Bronchial epithelial cell (primary cell): Measurements from ENCODE around the gene SLC22A17. TPM values are rescaled to one million over a fixed set of nuclear protein-coding genes. Genes with fewer than 3 reads are reported as not detected.

ENCODE experiments used
- DNase-seq: peaks from one replicate; pipeline ENCODE4 v3.0.0-alpha.2; 2010; ENCODE audit warnings: low read depth
- FAIRE-seq: peaks from 2 replicates; lab custom pipeline; 2011; peaks lifted over from hg19 to GRCh38; lab: Jason Lieb, UNC
- H3K27me3 ChIP-seq: 2 replicates; pipeline ENCODE4 v1.5.1; 2011; ENCODE audit warnings: low read length; ENCODE audit not compliant: control insufficient read depth, insufficient read depth
- H3K36me3 ChIP-seq: 2 replicates; pipeline ENCODE4 v1.5.1; 2011; ENCODE audit warnings: low read length; ENCODE audit not compliant: control insufficient read depth, insufficient read depth
- H3K4me3 ChIP-seq: 2 replicates; pipeline ENCODE4 v1.5.1; 2011; ENCODE audit warnings: mild to moderate bottlenecking, low read depth, low read length, control low read depth
- total RNA-seq: library from RNA; depleted of rRNA; stranded (reverse); fragments of >200 nt; gene quantifications from 2 replicates; pipeline ENCODE4 v1.2.1, GENCODE V29; 2014
- TF ChIP-seq, protein P1 (sequence below): IDR thresholded peaks from 2 replicates; pipeline ENCODE4 v1.5.1; 2011; ENCODE audit warnings: mild to moderate bottlenecking, moderate library complexity, low read length, control low read depth, inconsistent platforms; ENCODE audit not compliant: insufficient read depth, severe bottlenecking

Gene SLC22A17
- total RNA-seq, 1 donor from 2014 or later: 0.79 TPM

DNA sequence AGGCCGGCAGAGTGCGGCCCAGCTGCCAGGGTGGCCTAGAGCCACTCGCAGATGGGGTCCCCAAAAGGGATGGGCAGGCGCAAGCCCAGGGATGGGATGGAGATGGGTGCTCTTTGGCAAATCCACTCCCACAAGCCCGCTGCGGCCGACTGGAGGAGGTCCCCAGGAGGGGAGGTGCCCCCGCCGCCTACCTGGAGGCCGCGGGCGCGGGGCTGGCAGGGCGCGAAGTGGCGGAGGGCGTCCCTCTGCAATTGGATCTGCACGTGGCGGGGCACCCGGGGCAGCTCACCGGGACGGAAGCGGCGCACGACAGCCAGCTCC is 50.8 kb downstream of the SLC22A17 start:
- Histone ChIP-seq H3K4me3 (peak overlapping the region; percentile 55), H3K36me3 (peaks cover 1% of the 10 kb centered on the region), H3K27me3 (no peaks in the 10 kb centered on the region)
- FAIRE-seq (no peak), DNase-seq (no peak)
- TF ChIP-seq, protein P1, sequence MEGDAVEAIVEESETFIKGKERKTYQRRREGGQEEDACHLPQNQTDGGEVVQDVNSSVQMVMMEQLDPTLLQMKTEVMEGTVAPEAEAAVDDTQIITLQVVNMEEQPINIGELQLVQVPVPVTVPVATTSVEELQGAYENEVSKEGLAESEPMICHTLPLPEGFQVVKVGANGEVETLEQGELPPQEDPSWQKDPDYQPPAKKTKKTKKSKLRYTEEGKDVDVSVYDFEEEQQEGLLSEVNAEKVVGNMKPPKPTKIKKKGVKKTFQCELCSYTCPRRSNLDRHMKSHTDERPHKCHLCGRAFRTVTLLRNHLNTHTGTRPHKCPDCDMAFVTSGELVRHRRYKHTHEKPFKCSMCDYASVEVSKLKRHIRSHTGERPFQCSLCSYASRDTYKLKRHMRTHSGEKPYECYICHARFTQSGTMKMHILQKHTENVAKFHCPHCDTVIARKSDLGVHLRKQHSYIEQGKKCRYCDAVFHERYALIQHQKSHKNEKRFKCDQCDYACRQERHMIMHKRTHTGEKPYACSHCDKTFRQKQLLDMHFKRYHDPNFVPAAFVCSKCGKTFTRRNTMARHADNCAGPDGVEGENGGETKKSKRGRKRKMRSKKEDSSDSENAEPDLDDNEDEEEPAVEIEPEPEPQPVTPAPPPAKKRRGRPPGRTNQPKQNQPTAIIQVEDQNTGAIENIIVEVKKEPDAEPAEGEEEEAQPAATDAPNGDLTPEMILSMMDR: no peak

DNA sequence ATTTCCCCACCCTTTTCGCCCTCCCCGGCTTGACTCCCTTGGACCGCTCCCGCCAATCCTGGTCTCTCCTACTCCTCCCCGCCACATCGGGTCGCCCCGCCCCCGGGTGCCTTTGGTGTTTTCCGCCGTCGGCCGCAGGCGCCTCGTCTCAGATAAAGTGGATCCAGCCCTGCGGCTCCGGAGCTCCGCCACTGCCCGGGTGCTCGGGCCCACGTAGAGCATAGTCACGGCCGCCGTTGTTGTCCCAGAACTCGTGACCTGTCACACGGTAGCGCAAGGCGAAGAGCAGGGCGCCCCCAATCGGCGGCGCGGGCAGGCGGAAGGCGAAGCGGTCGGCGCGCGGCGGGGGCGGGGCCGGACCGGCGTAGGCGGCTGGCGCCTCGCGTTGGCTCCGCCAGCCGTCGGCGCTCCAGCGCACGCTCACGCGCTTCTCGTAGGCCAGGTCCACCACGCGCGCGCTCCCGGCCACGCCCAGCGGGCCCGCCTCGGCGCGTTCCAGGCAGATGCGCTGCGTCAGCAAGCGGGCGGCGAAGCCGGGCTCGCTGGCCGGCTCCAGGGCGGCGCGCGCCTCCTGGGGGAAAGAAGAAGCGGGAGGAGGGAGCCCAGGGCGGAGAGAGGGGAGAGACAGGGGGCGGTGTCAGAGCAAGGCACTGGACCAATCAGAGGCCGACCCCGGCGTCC is 51.3 kb downstream of the SLC22A17 start:
- FAIRE-seq: no peak
- peaks cover 1% of the 10 kb centered on the region for H3K36me3 ChIP-seq
- DNase-seq: peak; percentile 92
- TF ChIP-seq, protein P1: peak; percentile 75
- no peaks in the 10 kb centered on the region for H3K27me3 ChIP-seq
- peak overlapping the region; percentile 61 for H3K4me3 ChIP-seq

DNA sequence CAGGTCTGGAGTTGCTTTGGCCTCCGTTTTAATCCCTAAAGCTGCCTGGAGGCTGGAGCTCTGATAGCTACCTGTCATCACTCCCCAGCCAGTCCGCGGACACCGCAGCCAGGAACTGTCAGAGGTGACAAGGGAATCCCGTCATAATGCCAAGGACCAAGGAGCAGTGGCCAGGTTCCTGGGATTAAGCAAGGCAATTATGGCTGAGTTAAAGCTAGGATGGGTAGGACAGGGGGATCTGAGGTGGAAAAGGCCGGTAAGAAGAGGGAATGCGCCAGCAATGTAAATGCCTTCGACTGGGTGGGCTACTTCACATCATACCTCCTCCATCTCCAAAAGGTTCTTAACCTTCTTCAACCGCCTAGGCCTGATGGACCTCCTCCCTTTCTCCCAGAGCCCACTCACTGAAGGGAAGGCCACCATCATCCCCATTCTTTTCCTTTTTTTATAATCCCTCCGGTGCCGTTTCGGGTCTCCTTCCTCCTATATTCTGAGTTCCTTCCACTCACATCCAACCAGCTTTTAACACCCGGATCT is 51.9 kb downstream of the SLC22A17 start:
- peak; percentile 36 for DNase-seq
- no peak for FAIRE-seq
- Histone ChIP-seq H3K4me3 (peak overlapping the region; percentile 61), H3K36me3 (peaks cover 1% of the 10 kb centered on the region), H3K27me3 (no peaks in the 10 kb centered on the region)
- TF ChIP-seq, protein P1: no peak

DNA sequence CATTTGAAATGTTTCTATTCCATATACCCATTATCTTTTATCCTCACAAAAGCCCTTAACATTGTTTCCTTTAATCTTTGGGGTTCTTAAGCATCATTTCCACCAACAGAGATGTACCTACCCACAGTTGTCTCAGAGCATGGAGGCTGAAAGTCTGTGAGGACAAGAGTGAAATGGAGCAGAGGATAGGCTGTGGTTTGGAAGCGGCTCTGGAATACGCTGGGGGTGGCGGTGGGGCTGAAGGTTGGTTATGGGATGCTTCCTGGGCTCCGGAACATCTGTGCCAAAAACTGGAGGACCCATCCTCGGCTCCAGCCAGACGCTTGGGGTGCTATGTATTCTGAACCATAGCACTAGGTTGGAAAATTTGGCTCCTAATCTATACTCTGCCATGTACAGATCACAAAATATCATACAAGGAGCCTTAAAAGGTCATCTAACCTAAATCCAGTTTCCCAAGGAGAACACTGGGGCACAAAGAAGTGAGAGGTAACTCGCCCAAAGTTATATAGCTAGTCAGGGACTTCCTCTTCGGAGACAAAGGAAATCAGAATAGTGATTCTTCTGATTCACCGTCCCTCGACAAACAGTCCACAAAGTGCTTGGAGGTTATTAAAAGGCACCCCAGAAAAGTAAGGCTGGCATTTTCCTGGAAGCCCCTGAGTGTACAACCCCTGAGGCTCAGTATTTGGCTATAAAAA is 52.6 kb downstream of the SLC22A17 start:
- TF ChIP-seq, protein P1: no peak
- FAIRE-seq: no peak
- peaks cover 1% of the 10 kb centered on the region for H3K36me3 ChIP-seq
- DNase-seq: no peak
- H3K27me3 ChIP-seq: no peaks in the 10 kb centered on the region
- peak overlapping the region; percentile 61 for H3K4me3 ChIP-seq

DNA sequence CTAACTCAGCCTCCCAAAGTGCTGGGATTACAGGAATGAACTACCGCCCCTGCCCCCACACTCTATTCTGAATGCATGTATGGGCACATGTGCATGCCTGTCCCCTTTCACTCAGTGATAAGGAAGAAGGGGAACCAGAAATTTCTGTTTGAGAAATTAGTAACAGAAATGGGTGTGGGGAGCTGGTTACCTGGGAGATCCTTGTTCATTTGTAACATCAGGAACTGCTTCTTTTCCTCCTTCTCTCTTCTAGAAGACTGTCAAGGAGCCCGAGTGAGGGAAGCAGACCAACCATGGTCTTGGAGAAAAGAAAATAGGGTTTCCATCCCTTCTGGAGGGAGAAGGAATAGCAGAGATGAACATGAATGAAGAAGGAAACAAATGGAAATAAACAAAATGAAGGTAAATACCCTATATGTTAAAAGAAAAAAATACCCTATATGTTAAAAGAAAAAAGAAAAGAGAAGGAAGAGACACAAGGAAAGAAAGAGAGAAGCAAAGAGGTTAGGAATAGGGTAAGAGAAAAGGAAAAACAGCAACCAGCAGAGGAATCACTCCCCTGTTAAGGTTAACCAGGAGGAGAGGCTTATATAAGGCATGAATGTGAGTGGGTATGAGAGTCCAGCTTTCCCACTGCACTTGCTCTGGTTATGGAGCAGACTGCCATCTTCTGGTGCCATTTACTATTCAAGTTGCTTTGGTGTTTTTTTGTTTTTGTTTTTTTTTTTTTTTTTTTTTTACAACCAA is 53.3 kb downstream of the SLC22A17 start:
- TF ChIP-seq, protein P1: peak; percentile 55
- DNase-seq: peak; percentile 90

More for the DNA sequence above, 53.3 kb downstream of the SLC22A17 start:
- Histone ChIP-seq H3K36me3 (peaks cover 1% of the 10 kb centered on the region), H3K4me3 (no peak overlapping the region), H3K27me3 (no peaks in the 10 kb centered on the region)
- FAIRE-seq: no peak
